ENCODE results near the gene PGLYRP2.

DNA sequence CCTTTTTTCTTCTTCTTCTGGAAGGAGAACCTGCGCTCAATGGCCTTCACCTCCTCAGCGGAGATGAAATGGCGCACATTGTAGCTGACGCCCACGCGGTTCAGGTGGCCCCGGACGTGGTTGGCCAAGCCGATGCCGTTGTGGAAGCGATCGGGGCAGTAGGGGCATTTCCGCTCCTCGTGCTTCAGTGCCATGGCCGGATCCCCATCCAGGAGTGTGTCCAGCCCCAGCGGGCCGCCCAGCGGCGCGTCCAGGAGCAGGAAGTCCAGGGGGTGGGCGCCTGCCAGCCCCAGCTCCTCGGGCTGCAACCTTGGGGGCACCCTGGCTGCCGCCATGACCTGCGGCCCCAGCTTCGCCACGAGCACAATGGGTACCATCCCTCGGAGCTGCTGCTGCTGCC, 40.7 kb downstream of the PGLYRP2 start:
- TF ChIP-seq, protein P1, sequence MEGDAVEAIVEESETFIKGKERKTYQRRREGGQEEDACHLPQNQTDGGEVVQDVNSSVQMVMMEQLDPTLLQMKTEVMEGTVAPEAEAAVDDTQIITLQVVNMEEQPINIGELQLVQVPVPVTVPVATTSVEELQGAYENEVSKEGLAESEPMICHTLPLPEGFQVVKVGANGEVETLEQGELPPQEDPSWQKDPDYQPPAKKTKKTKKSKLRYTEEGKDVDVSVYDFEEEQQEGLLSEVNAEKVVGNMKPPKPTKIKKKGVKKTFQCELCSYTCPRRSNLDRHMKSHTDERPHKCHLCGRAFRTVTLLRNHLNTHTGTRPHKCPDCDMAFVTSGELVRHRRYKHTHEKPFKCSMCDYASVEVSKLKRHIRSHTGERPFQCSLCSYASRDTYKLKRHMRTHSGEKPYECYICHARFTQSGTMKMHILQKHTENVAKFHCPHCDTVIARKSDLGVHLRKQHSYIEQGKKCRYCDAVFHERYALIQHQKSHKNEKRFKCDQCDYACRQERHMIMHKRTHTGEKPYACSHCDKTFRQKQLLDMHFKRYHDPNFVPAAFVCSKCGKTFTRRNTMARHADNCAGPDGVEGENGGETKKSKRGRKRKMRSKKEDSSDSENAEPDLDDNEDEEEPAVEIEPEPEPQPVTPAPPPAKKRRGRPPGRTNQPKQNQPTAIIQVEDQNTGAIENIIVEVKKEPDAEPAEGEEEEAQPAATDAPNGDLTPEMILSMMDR (IDR thresholded peaks at IDR 0.05): no peak
- TF ChIP-seq POLR2A (IDR thresholded peaks at IDR 0.05): no peak

Data from adrenal gland (tissue), 5 donors.